HFF-Myc (cell line): ENCODE measurements around the gene GNG13.
"Not testable (repeated sequence)": the region's sequence is repeated elsewhere in the genome, so short reads cannot be mapped to it uniquely, and the experiment has no call there.

Source experiments
- DNase-seq: peaks from one replicate; pipeline ENCODE4 v3.0.0-alpha.2; 2011; ENCODE audit warnings: low read depth; ENCODE audit errors: extremely low read depth
- H3K4me3 ChIP-seq: replicated peaks from 2 replicates; pipeline ENCODE4 v1.5.1; 2011; ENCODE audit warnings: low read depth, mild to moderate bottlenecking, control low read depth, low read length
- TF ChIP-seq, protein P1 (sequence below): IDR thresholded peaks from 2 replicates; pipeline ENCODE4 v1.5.1; 2012; ENCODE audit warnings: mild to moderate bottlenecking, low read depth, low read length, control low read depth; ENCODE audit errors: missing control alignments

Gene GNG13

DNA sequence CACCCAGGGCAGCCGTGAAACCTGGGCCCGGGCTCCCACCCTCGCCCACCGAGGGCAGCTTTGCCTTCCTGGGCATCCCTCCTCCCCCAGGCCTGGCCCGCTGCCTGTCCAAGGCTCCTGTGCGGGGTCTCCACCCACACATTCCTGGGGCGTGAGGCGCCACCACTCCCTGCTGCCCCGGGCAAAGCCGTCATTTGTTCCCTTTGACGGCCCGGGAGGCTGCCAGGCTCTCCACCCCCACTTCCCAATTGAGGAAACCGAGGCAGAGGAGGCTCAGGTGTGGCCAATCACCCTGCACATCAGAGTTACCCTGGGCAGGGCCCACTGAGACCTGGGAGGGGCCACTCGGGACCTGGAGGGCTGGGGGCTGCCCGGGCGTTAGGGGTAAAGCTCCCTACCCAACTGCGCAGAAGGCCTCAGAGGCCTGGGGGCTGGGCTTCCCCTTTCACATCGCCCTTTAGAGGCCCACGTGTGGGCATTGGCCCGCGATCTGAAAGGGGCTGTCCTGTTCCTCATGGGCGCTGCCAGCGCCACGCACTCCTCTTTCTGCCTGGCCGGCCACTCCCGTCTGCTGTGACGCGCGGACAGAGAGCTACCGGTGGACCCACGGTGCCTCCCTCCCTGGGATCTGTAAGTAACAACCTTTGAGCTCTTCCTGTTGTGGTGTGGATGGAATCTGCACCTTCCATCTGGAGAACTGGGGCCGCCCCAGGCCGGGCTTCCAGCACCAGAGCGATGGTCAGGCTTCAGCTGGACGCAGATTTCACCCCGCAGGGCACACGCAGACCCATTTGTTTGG is 39.8 kb downstream of the GNG13 start, which contains the start of gene MSLN:
Gene MSLN (plus strand): TSS at position 190 of the 799 bp plus-strand sequence. CDS start 1,947 bp downstream, outside the sequence.
- H3K4me3 ChIP-seq, result no peak within 1 kb of the TSS
- TF ChIP-seq, protein P1, sequence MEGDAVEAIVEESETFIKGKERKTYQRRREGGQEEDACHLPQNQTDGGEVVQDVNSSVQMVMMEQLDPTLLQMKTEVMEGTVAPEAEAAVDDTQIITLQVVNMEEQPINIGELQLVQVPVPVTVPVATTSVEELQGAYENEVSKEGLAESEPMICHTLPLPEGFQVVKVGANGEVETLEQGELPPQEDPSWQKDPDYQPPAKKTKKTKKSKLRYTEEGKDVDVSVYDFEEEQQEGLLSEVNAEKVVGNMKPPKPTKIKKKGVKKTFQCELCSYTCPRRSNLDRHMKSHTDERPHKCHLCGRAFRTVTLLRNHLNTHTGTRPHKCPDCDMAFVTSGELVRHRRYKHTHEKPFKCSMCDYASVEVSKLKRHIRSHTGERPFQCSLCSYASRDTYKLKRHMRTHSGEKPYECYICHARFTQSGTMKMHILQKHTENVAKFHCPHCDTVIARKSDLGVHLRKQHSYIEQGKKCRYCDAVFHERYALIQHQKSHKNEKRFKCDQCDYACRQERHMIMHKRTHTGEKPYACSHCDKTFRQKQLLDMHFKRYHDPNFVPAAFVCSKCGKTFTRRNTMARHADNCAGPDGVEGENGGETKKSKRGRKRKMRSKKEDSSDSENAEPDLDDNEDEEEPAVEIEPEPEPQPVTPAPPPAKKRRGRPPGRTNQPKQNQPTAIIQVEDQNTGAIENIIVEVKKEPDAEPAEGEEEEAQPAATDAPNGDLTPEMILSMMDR, result no peak
- DNase-seq, result no peak

DNA sequence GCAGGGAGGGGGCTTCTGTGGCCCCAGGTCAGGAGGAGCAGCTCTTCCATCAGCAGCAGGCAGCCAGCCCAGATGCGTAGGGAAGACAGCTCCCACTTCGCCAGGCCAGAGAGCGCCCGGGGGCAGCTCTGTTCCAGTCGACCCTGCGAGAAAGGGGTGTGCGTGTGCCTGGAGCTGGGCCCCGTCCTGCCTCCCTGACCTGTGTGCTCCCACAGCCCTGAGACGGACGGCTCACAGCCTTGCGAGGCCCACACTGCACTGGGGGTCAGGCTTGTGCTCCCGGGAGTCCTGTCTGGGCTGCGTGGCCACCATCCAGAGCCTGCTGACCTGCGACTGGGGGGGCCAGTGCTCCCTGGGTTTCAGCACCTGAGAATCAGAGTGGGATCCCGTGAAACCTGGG is 40.5 kb downstream of the GNG13 start:
- no peak for DNase-seq
- TF ChIP-seq, protein P1, result no peak
- H3K4me3 ChIP-seq, result no peak overlapping the region

DNA sequence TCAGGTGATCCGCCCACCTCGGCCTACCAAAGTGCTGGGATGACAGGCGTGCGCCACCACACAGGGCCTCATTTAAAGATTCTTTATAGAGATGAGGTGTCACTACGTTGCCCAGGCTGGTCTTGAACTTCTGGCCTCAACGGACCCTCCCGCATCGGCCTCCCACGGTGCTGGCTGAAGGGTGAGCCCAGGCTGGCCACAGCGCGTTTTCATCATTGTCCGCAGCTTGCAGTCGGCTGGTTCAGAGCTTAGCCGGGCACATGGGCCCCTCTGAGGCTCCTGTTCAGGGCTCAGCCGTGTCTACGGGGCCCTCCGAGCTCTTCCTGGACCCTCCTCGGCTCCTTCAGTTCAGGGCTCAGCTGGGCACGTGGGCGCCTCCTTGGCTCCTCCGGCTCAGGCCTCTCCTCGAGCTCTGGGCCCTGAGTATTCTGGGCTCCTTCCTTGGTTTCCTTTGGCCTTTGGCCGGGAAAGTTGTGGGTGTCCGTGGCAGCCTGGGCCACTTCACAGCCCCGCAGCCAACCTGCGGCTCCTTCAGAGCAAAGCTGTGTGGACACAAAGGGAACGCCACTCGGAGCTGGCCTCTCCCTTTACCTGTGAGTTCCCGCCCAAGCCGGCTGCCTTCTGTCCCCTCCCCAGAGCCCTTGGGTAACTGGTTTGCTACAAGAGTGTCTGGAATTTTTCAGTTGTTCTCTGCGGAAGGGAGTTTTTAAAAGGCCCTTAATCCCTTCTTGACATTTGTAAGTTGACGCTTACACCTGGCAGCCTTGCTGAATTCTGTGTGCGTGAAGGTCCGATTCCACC is 41.2 kb downstream of the GNG13 start:
- TF ChIP-seq, protein P1, result no peak
- DNase-seq, result no peak
- no peak overlapping the region for H3K4me3 ChIP-seq

DNA sequence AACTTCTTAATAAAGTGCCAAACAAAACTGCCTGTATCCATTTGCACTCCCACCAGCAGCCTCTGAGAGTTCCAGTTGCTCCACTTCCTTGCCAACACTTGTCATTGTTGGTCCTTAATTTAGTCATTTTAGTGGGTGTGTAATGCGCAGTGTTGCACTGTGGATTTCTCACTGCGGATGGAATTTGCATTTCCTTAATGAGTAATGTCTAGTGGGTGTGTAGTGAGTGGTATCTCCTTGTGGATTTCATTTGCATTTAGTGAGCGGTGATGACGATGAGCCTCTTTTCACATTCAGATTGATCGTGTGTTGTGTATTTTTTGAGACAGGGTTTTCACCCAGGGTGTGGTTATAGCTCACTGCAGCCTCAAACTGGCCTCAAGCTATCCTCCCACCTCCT is 44.1 kb downstream of the GNG13 start:
- H3K4me3 ChIP-seq, result no peak overlapping the region
- TF ChIP-seq, protein P1, result no peak
- DNase-seq, result no peak

DNA sequence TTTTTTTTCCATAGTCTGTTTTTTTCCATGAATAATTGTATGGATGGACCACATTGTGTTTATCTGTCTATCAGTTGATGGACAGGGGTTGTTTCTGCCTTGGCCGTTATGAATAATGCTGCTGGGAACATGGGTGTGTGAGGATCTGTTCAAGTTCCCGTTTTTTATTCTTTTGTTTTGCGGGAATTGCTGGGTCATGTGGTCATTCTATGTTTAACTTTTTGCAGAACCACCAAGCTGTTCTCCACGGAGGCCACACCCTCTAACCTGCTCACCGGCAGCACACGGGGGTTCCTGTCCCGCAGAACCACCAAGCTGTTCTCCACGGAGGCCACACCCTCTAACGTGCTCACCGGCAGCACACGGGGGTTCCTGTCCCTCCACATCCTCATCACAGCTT is 45.9 kb downstream of the GNG13 start:
- no peak for DNase-seq

DNA sequence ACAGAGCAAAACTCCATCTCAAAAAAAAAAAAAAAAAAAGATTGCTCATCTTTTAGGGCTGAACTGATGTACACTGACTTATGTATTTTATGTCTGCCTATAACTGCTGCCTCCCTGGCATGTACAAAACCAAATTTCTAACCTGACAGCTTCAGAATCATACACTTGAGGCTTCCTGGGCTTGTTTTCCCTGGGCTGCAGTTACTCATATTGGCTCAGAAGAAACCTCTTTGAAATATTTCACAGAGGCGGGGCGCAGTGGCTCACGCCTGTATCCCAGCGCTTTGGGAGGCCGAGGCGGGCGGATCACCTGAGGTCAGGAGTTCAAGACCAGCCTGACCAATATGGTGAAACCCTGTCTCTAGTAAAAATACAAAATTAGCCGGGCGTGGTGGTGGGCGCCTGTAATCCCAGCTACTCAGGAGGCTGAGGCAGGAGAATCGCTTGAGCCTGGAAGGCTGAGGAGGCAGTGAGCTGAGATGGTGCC is 46.4 kb downstream of the GNG13 start:
- not testable (repeated sequence) for DNase-seq, H3K4me3 ChIP-seq

More for the DNA sequence above, 45.9 kb downstream of the GNG13 start:
- H3K4me3 ChIP-seq, result no peak overlapping the region
- TF ChIP-seq, protein P1, result no peak

DNA sequence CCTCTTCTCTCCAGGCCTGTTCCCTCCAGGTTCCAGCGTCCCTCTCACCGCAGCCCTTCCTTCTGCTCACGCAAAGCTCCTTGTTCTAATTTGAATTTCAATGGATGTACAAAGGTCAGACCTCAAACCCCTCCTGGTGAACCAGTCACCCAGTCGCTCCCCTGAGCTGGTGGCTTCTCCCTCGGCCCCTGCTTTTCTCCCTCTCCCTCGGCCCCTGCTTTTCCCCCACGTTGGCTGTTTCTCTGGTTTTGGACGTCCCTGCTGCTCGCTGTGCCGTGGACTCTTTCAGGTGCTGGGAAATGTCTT is 48.6 kb downstream of the GNG13 start:
- DNase-seq, result no peak
- TF ChIP-seq, protein P1, result no peak
- H3K4me3 ChIP-seq, result no peak overlapping the region
